Measurements from ENCODE around the gene MAN1B1. TPM values are rescaled to one million over a fixed set of nuclear protein-coding genes. Genes with fewer than 3 reads are reported as not detected.

The MAN1B1 gene
- total RNA-seq, 1 donor from 2014 or later: 70.4 TPM

DNA sequence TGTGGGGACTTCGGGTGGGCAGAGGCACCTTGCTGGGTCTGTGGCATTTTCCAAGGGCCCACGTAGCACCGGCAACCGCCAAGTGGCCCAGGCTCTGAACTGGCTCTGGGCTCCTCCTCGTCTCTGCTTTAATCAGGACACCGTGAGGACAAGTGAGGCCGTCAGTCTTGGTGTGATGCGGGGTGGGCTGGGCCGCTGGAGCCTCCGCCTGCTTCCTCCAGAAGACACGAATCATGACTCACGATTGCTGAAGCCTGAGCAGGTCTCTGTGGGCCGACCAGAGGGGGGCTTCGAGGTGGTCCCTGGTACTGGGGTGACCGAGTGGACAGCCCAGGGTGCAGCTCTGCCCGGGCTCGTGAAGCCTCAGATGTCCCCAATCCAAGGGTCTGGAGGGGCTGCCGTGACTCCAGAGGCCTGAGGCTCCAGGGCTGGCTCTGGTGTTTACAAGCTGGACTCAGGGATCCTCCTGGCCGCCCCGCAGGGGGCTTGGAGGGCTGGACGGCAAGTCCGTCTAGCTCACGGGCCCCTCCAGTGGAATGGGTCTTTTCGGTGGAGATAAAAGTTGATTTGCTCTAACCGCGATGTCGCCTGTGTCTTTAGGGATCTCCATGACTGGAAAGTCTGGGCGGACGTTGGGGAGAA is 21.9 kb downstream of the MAN1B1 start:
- peaks cover 7% of the 10 kb centered on the region for H3K36me3 Mint-ChIP-seq (ENCODE audit: low read depth, unreplicated experiment)
- H3K9me3 Mint-ChIP-seq (ENCODE audit: unreplicated experiment): no peaks in the 10 kb centered on the region
- H3K4me3 Mint-ChIP-seq (ENCODE audit: unreplicated experiment): no peak overlapping the region
- H3K27ac Mint-ChIP-seq (ENCODE audit: unreplicated experiment): no peak overlapping the region
- TF ChIP-seq, protein P1, sequence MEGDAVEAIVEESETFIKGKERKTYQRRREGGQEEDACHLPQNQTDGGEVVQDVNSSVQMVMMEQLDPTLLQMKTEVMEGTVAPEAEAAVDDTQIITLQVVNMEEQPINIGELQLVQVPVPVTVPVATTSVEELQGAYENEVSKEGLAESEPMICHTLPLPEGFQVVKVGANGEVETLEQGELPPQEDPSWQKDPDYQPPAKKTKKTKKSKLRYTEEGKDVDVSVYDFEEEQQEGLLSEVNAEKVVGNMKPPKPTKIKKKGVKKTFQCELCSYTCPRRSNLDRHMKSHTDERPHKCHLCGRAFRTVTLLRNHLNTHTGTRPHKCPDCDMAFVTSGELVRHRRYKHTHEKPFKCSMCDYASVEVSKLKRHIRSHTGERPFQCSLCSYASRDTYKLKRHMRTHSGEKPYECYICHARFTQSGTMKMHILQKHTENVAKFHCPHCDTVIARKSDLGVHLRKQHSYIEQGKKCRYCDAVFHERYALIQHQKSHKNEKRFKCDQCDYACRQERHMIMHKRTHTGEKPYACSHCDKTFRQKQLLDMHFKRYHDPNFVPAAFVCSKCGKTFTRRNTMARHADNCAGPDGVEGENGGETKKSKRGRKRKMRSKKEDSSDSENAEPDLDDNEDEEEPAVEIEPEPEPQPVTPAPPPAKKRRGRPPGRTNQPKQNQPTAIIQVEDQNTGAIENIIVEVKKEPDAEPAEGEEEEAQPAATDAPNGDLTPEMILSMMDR (IDR thresholded peaks at IDR 0.05; ENCODE audit: unreplicated experiment): no peak
- DNase-seq (ENCODE audit: low spot score): no peak
- H3K4me1 Mint-ChIP-seq (ENCODE audit: unreplicated experiment): no peaks in the 10 kb centered on the region
- peaks cover 12% of the 10 kb centered on the region for H3K27me3 Mint-ChIP-seq (ENCODE audit: unreplicated experiment)

DNA sequence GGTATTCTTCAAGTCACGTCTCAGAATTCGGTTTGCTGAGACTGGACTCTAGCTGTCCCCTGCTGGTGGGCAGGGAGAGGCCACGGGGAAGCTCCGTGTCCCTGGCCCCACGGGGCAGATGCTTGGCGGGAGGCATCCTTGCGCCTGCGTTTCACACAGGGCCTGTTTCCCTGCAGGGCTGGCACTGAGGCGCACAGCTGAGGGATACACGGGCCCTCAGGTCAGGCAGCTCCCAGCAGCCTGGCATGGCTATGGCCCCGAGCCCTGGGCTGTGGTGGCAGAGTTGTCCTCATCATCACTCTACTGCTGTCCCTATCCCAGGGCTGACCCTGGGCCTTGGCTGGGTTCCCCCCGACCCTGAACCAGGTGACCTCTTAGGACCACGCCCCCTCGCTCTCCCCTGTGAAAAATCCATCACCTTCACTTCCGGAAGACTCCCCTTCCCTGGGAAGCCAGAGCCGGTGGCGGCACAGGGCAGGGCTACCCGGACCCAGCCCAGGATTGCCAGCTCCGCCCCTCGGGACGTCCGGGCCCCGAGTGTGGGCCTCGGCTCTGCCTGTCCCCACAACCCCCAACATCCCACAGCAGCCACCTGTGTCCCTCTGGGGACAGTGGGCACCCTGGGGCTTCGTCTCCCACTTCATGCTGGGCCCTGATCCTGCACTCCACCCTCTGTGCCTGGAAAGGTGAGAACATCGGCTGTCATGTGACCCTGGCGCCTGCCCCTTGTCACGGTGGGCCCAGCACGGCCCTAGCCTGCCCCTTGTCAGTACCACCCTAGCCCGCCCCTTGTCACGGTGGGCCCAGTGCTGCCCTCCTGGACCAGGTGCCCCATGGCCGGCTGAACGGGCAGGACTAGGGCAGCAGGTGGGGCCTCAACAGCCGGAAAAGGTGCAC is 22.7 kb downstream of the MAN1B1 start:
- Mint-ChIP-seq H3K27me3 (ENCODE audit: unreplicated experiment) (peaks cover 9% of the 10 kb centered on the region), H3K9me3 (ENCODE audit: unreplicated experiment) (no peaks in the 10 kb centered on the region), H3K4me1 (ENCODE audit: unreplicated experiment) (no peaks in the 10 kb centered on the region), H3K36me3 (ENCODE audit: low read depth, unreplicated experiment) (peaks cover 5% of the 10 kb centered on the region), H3K4me3 (ENCODE audit: unreplicated experiment) (no peak overlapping the region), H3K27ac (ENCODE audit: unreplicated experiment) (no peak overlapping the region)
- TF ChIP-seq, protein P1 (IDR thresholded peaks at IDR 0.05; ENCODE audit: unreplicated experiment): no peak
- no peak for DNase-seq (ENCODE audit: low spot score)

DNA sequence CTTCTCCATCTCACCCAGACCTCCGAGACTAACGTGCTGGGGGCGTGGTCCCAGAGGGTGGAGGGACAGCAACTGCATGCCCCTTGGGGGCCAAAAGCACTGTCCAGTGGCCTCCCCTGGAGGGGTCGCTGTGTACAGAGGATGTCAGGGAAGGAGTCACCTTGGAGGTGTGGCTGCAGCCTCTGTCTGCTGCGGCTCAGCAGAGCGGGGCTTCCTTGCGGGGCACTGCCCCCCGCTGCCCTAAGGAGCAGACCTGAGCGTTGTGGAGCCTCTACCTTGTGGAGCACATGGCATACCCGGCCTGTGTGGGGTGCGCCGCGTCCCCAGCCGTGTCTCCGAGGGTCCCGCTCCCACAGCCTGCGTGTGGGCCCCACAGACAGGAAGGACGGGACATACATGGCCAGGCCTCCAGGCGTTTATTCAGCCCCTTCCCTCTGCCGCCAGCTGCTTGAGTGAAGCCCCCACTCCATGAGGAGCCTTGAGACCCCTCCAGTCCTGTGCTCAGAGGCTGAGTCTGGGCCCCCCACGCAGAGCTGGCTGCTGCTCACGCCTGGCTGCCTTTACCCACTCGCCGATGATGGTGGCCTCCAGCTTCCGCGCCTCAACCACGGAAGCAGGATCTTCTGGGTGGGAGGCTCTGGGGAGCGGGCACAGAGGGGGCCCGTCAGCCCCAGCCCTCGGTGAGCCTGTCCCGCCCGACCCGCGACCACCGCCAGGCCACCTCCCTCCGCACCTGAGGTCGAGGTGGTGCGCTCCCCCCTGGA is 23.5 kb downstream of the MAN1B1 start:
- no peaks in the 10 kb centered on the region for H3K4me1 Mint-ChIP-seq (ENCODE audit: unreplicated experiment)
- H3K27me3 Mint-ChIP-seq (ENCODE audit: unreplicated experiment): peaks cover 7% of the 10 kb centered on the region
- H3K36me3 Mint-ChIP-seq (ENCODE audit: low read depth, unreplicated experiment): no peaks in the 10 kb centered on the region
- no peak for DNase-seq (ENCODE audit: low spot score)
- TF ChIP-seq, protein P1 (IDR thresholded peaks at IDR 0.05; ENCODE audit: unreplicated experiment): no peak
- no peaks in the 10 kb centered on the region for H3K9me3 Mint-ChIP-seq (ENCODE audit: unreplicated experiment)
- H3K27ac Mint-ChIP-seq (ENCODE audit: unreplicated experiment): no peak overlapping the region
- H3K4me3 Mint-ChIP-seq (ENCODE audit: unreplicated experiment): no peak overlapping the region

DNA sequence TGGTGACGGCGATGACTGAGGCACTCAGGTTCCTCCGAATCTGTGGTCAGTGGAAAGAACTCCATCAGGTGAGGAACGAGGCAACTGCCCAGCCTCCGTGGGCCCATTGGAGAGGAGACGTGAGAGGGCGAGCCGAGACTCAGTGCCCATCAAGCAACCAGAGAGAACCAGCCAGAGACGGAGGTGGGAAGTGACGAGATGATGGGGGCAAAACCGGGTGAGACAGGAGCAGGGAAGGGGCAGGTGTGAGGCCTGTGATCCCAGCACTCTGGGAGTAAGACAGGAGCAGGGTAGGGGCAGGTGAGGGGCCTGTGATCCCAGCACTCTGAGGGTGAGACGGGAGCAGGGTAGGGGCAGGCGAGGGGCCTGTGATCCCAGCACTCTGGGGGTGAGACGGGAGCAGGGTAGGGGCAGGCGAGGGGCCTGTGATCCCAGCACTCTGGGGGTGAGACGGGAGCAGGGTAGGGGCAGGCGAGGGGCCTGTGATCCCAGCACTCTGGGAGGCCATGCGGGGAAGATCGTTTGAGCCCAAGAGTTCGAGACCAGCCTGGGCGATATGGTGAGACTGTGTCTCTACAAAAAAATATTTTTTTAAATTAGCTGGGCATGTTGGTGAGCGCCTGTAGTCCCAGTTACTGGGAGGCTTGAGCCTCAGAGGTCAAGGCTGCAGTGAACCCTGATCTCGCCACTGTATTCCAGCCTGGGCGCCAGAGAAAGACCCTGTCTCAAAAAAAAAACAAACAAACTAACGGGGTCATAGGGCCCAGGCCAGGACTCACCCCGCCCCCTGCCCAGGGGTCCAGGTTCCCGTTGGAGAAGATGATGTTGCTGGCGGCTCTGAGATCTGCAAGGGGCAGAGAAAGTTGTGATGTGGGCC is 24.4 kb downstream of the MAN1B1 start:
- Mint-ChIP-seq H3K9me3 (ENCODE audit: unreplicated experiment) (no peaks in the 10 kb centered on the region), H3K27ac (ENCODE audit: unreplicated experiment) (no peak overlapping the region), H3K36me3 (ENCODE audit: low read depth, unreplicated experiment) (no peaks in the 10 kb centered on the region), H3K4me1 (ENCODE audit: unreplicated experiment) (no peaks in the 10 kb centered on the region), H3K27me3 (ENCODE audit: unreplicated experiment) (peaks cover 3% of the 10 kb centered on the region), H3K4me3 (ENCODE audit: unreplicated experiment) (no peak overlapping the region)
- TF ChIP-seq, protein P1 (IDR thresholded peaks at IDR 0.05; ENCODE audit: unreplicated experiment): no peak
- no peak for DNase-seq (ENCODE audit: low spot score)

Measured in endothelial cell (in vitro differentiated cells).